HepG2 (cell line): ENCODE results near the gene DNASE1L2. TPM values are rescaled to one million over a fixed set of nuclear protein-coding genes. Genes with fewer than 3 reads are reported as not detected.

ENCODE experiments used
- BATF2 ChIP-seq: sonication (generic); formaldehyde crosslinking; IDR thresholded peaks from 2 replicates; pipeline ENCODE4 v1.8.0; 2022; ENCODE audit warnings: mild to moderate bottlenecking, missing genetic modification reagents, moderate library complexity
- BHLHE40 ChIP-seq: IDR thresholded peaks from 2 replicates; pipeline ENCODE4 v1.6.1; 2011; ENCODE audit warnings: low read length, improper control_type of control experiment
- FOSL1 ChIP-seq: sonication (generic); formaldehyde crosslinking; IDR thresholded peaks from 2 replicates; pipeline ENCODE4 v1.9.0; 2021; ENCODE audit warnings: missing genetic modification reagents, borderline replicate concordance
- HNRNPL ChIP-seq: fragments of 200-400 bp; formaldehyde crosslinking; IDR thresholded peaks from 2 replicates; pipeline ENCODE4 v1.6.1; 2017; ENCODE audit warnings: mild to moderate bottlenecking, low read depth, low read length
- SMAD3 ChIP-seq: sonication (generic); formaldehyde crosslinking; IDR thresholded peaks from 2 replicates; pipeline ENCODE4 v1.4.0; 2020; ENCODE audit warnings: missing genetic modification reagents
- SP5 ChIP-seq: IDR thresholded peaks from 2 replicates; pipeline ENCODE4 v1.6.1; 2016; ENCODE audit warnings: low read depth, borderline replicate concordance
- TFE3 ChIP-seq: IDR thresholded peaks from 2 replicates; pipeline ENCODE4 v1.6.1; 2016
- TRAFD1 ChIP-seq: sonication (generic); formaldehyde crosslinking; IDR thresholded peaks from 2 replicates; pipeline ENCODE4 v1.5.1; 2020; ENCODE audit warnings: missing genetic modification reagents, mild to moderate bottlenecking, borderline replicate concordance
- ZNF10 ChIP-seq: sonication (generic); formaldehyde crosslinking; IDR thresholded peaks from 2 replicates; pipeline ENCODE4 v1.4.0; 2020; ENCODE audit warnings: mild to moderate bottlenecking, low read depth, missing genetic modification reagents, borderline replicate concordance
- ZNF430 ChIP-seq: sonication (generic); formaldehyde crosslinking; IDR thresholded peaks from 2 replicates; pipeline ENCODE4 v1.9.0; 2021; ENCODE audit warnings: mild to moderate bottlenecking, missing genetic modification reagents
- ZNF589 ChIP-seq: sonication (generic); formaldehyde crosslinking; conservative IDR thresholded peaks from 2 replicates; pipeline ENCODE4 v1.8.0; 2022; ENCODE audit warnings: mild to moderate bottlenecking, moderate library complexity, missing genetic modification reagents
- ZNF780A ChIP-seq: sonication (generic); formaldehyde crosslinking; IDR thresholded peaks from 2 replicates; pipeline ENCODE4 v1.8.0; 2022; ENCODE audit warnings: mild to moderate bottlenecking, missing genetic modification reagents, moderate library complexity
- ZNF883 ChIP-seq: sonication (generic); formaldehyde crosslinking; IDR thresholded peaks from 2 replicates; pipeline ENCODE4 v1.5.1; 2020; ENCODE audit warnings: mild to moderate bottlenecking, missing genetic modification reagents; ENCODE audit errors: not compliant biosample characterization
- polyA plus RNA-seq, 8 experiments: library from polyadenylated mRNA; depleted of rRNA in 3 of 8; stranded (reverse) in 7 of 8; unstranded in 1 of 8; fragments of >200 nt; fragmentation: Illumina TruSeq in 4 of 8; extraction: Trizol in 4 of 8; gene quantifications; 2 replicates each; pipeline versions ENCODE4 v1.2.1 to v1.2.3, GENCODE V29; 2011 to 2016; ENCODE audit warnings: low read depth in 4 of 8, missing spikeins in 1 of 8, mixed read lengths in 1 of 8; ENCODE audit not compliant: insufficient read depth in 1 of 8
- total RNA-seq, 5 experiments: library from RNA; depleted of rRNA; stranded (reverse); fragments of >200 nt; fragmentation: Illumina TruSeq; extraction: Trizol; gene quantifications; 2 replicates each; pipeline ENCODE4 v1.2.3, GENCODE V29; 2016; ENCODE audit warnings: low read depth in 1 of 5
- TF ChIP-seq, protein P1 (sequence below): sonication (generic); formaldehyde crosslinking; IDR thresholded peaks from one replicate; pipeline ENCODE4 v1.5.1; 2020; ENCODE audit warnings: mild to moderate bottlenecking, missing genetic modification reagents; ENCODE audit errors: not compliant biosample characterization

The DNASE1L2 gene
- total and polyA plus RNA-seq, 2 of the 13 experiments (the other 11 are each of a cell fraction or from before 2014, with no cell fraction given): 0.44 to 0.50 TPM

- TF ChIP-seq SMAD3: no peak; the same call in 1 of the 2 replicates
- peak; percentile 47; the same call in 1 of the 2 replicates for TF ChIP-seq SP5 (CRISPR knock-in tag)
- TF ChIP-seq TRAFD1: no peak
- TF ChIP-seq TFE3 (CRISPR knock-in tag): peak; percentile 56
- TF ChIP-seq ZNF883 (CRISPR knock-in tag): peak; percentile 74
- peak; percentile 32; the same call in 1 of the 2 replicates for TF ChIP-seq ZNF780A
- TF ChIP-seq, protein P1, sequence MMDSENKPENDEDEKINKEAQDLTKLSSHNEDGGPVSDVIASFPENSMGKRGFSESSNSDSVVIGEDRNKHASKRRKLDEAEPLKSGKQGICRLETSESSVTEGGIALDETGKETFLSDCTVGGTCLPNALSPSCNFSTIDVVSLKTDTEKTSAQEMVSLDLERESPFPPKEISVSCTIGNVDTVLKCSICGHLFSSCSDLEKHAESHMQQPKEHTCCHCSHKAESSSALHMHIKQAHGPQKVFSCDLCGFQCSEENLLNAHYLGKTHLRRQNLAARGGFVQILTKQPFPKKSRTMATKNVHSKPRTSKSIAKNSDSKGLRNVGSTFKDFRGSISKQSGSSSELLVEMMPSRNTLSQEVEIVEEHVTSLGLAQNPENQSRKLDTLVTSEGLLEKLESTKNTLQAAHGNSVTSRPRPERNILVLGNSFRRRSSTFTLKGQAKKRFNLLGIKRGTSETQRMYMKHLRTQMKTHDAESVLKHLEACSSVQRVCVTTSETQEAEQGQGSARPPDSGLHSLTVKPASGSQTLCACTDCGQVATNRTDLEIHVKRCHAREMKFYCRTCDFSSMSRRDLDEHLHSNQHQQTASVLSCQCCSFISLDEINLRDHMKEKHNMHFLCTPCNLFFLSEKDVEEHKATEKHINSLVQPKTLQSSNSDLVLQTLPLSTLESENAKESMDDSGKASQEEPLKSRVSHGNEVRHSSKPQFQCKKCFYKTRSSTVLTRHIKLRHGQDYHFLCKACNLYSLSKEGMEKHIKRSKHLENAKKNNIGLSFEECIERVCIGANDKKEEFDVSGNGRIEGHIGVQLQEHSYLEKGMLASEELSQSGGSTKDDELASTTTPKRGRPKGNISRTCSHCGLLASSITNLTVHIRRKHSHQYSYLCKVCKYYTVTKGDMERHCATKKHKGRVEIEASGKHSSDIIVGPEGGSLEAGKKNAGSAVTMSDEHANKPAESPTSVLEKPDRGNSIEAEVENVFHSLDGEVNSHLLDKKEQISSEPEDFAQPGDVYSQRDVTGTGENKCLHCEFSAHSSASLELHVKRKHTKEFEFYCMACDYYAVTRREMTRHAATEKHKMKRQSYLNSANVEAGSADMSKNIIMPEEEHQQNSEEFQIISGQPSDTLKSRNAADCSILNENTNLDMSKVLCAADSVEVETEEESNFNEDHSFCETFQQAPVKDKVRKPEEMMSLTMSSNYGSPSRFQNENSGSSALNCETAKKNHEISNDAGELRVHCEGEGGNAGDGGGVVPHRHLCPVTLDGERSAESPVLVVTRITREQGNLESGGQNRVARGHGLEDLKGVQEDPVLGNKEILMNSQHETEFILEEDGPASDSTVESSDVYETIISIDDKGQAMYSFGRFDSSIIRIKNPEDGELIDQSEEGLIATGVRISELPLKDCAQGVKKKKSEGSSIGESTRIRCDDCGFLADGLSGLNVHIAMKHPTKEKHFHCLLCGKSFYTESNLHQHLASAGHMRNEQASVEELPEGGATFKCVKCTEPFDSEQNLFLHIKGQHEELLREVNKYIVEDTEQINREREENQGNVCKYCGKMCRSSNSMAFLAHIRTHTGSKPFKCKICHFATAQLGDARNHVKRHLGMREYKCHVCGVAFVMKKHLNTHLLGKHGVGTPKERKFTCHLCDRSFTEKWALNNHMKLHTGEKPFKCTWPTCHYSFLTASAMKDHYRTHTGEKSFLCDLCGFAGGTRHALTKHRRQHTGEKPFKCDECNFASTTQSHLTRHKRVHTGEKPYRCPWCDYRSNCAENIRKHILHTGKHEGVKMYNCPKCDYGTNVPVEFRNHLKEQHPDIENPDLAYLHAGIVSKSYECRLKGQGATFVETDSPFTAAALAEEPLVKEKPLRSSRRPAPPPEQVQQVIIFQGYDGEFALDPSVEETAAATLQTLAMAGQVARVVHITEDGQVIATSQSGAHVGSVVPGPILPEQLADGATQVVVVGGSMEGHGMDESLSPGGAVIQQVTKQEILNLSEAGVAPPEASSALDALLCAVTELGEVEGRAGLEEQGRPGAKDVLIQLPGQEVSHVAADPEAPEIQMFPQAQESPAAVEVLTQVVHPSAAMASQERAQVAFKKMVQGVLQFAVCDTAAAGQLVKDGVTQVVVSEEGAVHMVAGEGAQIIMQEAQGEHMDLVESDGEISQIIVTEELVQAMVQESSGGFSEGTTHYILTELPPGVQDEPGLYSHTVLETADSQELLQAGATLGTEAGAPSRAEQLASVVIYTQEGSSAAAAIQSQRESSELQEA (CRISPR knock-in tag): peak; percentile 0
- no peak for TF ChIP-seq ZNF589
- TF ChIP-seq ZNF430 (CRISPR knock-in tag): peak; percentile 83
- 0 out of 2 replicates have a peak, but pooled peaks have one; percentile 26 for TF ChIP-seq HNRNPL
- no peak for TF ChIP-seq ZNF10
- TF ChIP-seq BATF2 (CRISPR knock-in tag): peak; percentile 44
- TF ChIP-seq FOSL1 (CRISPR knock-in tag): no peak
- TF ChIP-seq BHLHE40: no peak
Observed at GRCh38 chr16:2267913-2268666, 31.8 kb downstream of the DNASE1L2 start, which contains the start of gene RNPS1 (continued).
